Measurements from ENCODE around the gene FNIP2. TPM values are rescaled to one million over a fixed set of nuclear protein-coding genes. Genes with fewer than 3 reads are reported as not detected.

The FNIP2 gene
- total and polyA plus RNA-seq, 4 donors, result 8.8 to 88.7 (median 23.5) TPM

GRCh38 chr4:158810487-158811215 lies 41.8 kb downstream of the FNIP2 start:
- Histone ChIP-seq H3K27ac (ENCODE audit: low read depth in 1 of 2, low read length in 2 of 2) (peak overlapping the region; percentile 39 to 67), H3K9me3 (ENCODE audit: control insufficient read depth in 4 of 4, low read length in 3 of 4) (no peaks in the 10 kb centered on the region), H3K9ac (ENCODE audit: low read depth in 1 of 2, low read length in 2 of 2) (peak overlapping the region in 1 of 2 donors; percentile 24), H3K4me3 (ENCODE audit: low read depth in 1 of 3, low read length in 3 of 3) (no peak overlapping the region), H3K27me3 (ENCODE audit: control insufficient read depth in 4 of 4, insufficient read depth in 4 of 4, low read length in 3 of 4) (no peaks in the 10 kb centered on the region), H3K36me3 (ENCODE audit: control insufficient read depth in 4 of 4, insufficient read depth in 3 of 4, low read depth in 1 of 4, low read length in 3 of 4) (no peaks in the 10 kb centered on the region), H3K4me1 (ENCODE audit: control insufficient read depth in 4 of 4, insufficient read depth in 4 of 4, low read length in 3 of 4) (peaks cover 21 to 78% (median 57%) of the 10 kb centered on the region in 4 donors)
- TF ChIP-seq JUND (IDR thresholded peaks at IDR 0.05) (no peak), NR2F2 (IDR thresholded peaks at IDR 0.05) (no peak), FOXA2 (IDR thresholded peaks at IDR 0.05) (no peak), CTCF (IDR thresholded peaks at IDR 0.05; ENCODE audit: low read depth, low read length, missing input control) (no peak), RXRA (IDR thresholded peaks at IDR 0.05) (no peak), ATF3 (IDR thresholded peaks at IDR 0.05) (no peak), FOXA1 (IDR thresholded peaks at IDR 0.05) (no peak), EGR1 (IDR thresholded peaks at IDR 0.05; ENCODE audit: low read depth in 2 of 2) (no peak), TAF1 (conservative IDR thresholded peaks at IDR 0.05) (no peak), REST (IDR thresholded peaks at IDR 0.05) (no peak), MAX (IDR thresholded peaks at IDR 0.05) (no peak), HNF4G (IDR thresholded peaks at IDR 0.05) (no peak), HNF4A (conservative IDR thresholded peaks at IDR 0.05) (no peak)
- DNase-seq (ENCODE audit: low spot score), result no peak
- WGBS, result 53% methylated on average over 3 of the region's 3 CpGs

- Histone ChIP-seq H3K27me3 (ENCODE audit: control insufficient read depth in 4 of 4, insufficient read depth in 4 of 4, low read length in 3 of 4) (no peaks in the 10 kb centered on the region), H3K9me3 (ENCODE audit: control insufficient read depth in 4 of 4, low read length in 3 of 4) (no peaks in the 10 kb centered on the region), H3K36me3 (ENCODE audit: control insufficient read depth in 4 of 4, insufficient read depth in 3 of 4, low read depth in 1 of 4, low read length in 3 of 4) (no peaks in the 10 kb centered on the region), H3K27ac (ENCODE audit: low read depth in 1 of 2, low read length in 2 of 2) (peak overlapping the region; percentile 39 to 67), H3K9ac (ENCODE audit: low read depth in 1 of 2, low read length in 2 of 2) (no peak overlapping the region), H3K4me3 (ENCODE audit: low read depth in 1 of 3, low read length in 3 of 3) (no peak overlapping the region), H3K4me1 (ENCODE audit: control insufficient read depth in 4 of 4, insufficient read depth in 4 of 4, low read length in 3 of 4) (peaks cover 21 to 74% (median 55%) of the 10 kb centered on the region in 4 donors)
- no peak for TF ChIP-seq FOXA2 (IDR thresholded peaks at IDR 0.05)
- TF ChIP-seq YY1 (IDR thresholded peaks at IDR 0.05), result no peak
- no peak for TF ChIP-seq HNF4G (IDR thresholded peaks at IDR 0.05)
- TF ChIP-seq FOXA1 (IDR thresholded peaks at IDR 0.05), result no peak
- TF ChIP-seq NR2F2 (IDR thresholded peaks at IDR 0.05), result no peak
- no peak for TF ChIP-seq EGR1 (IDR thresholded peaks at IDR 0.05; ENCODE audit: low read depth in 2 of 2)
- no peak for DNase-seq (ENCODE audit: low spot score)
Observed at GRCh38 chr4:158811216-158811540, 42.4 kb downstream of the FNIP2 start.

Data from liver (tissue), 9 donors.